HEK293 (cell line): Measurements from ENCODE around the gene GPBP1.
A peak's percentile ranks its signal among the peaks of the same experiment; 100 is the strongest.

ENCODE experiments used
- EGR2 ChIP-seq: fragments of 450-650 bp; formaldehyde crosslinking; IDR thresholded peaks from 2 replicates; pipeline ENCODE4 v1.5.1; 2016; ENCODE audit warnings: low read depth, missing biosample characterization, missing genetic modification characterization
- HOXC10 ChIP-seq: sonication (generic); formaldehyde crosslinking; IDR thresholded peaks from 2 replicates; pipeline ENCODE4 v1.8.1; 2023; ENCODE audit warnings: mild to moderate bottlenecking, missing genetic modification reagents
- INSM2 ChIP-seq: fragments of 450-650 bp; formaldehyde crosslinking; IDR thresholded peaks from 2 replicates; pipeline ENCODE4 v1.5.1; 2016; ENCODE audit warnings: missing biosample characterization, missing genetic modification characterization
- KLF10 ChIP-seq: fragments of 450-650 bp; IDR thresholded peaks from 2 replicates; pipeline ENCODE4 v1.5.1; 2018; ENCODE audit warnings: missing biosample characterization, mild to moderate bottlenecking, missing genetic modification characterization
- TRIM28 ChIP-seq: IDR thresholded peaks from 2 replicates; pipeline ENCODE4 v1.6.1; 2011; ENCODE audit warnings: low read length, control low read depth, borderline replicate concordance
- TSHZ1 ChIP-seq: fragments of 450-650 bp; formaldehyde crosslinking; IDR thresholded peaks from 2 replicates; pipeline ENCODE4 v1.5.1; 2016; ENCODE audit warnings: missing biosample characterization, missing genetic modification characterization, borderline replicate concordance
- ZBTB10 ChIP-seq: fragments of 450-650 bp; formaldehyde crosslinking; IDR thresholded peaks from 2 replicates; pipeline ENCODE4 v1.5.1; 2016; ENCODE audit warnings: missing biosample characterization, missing genetic modification characterization
- ZBTB21 ChIP-seq: fragments of 450-650 bp; formaldehyde crosslinking; IDR thresholded peaks from 2 replicates; pipeline ENCODE4 v1.5.1; 2017; ENCODE audit warnings: missing biosample characterization, missing genetic modification characterization
- ZBTB8A ChIP-seq: fragments of 450-650 bp; formaldehyde crosslinking; IDR thresholded peaks from 2 replicates; pipeline ENCODE4 v1.5.1; 2016; ENCODE audit warnings: missing biosample characterization, missing genetic modification characterization
- ZNF211 ChIP-seq: fragments of 450-650 bp; formaldehyde crosslinking; IDR thresholded peaks from 2 replicates; pipeline ENCODE4 v1.5.1; 2016; ENCODE audit warnings: low read depth, missing biosample characterization, missing genetic modification characterization
- ZNF280C ChIP-seq: fragments of 450-650 bp; formaldehyde crosslinking; IDR thresholded peaks from 2 replicates; pipeline ENCODE4 v1.5.1; 2016; ENCODE audit warnings: missing biosample characterization, missing genetic modification characterization
- ZNF280D ChIP-seq: fragments of 450-650 bp; formaldehyde crosslinking; IDR thresholded peaks from 2 replicates; pipeline ENCODE4 v1.5.1; 2016; ENCODE audit warnings: missing biosample characterization, missing genetic modification characterization
- ZNF449 ChIP-seq: fragments of 450-650 bp; formaldehyde crosslinking; IDR thresholded peaks from 2 replicates; pipeline ENCODE4 v1.5.1; 2017; ENCODE audit warnings: missing biosample characterization, mild to moderate bottlenecking, missing genetic modification characterization, moderate library complexity
- ZNF510 ChIP-seq: fragments of 450-650 bp; formaldehyde crosslinking; IDR thresholded peaks from 2 replicates; pipeline ENCODE4 v1.5.1; 2018; ENCODE audit warnings: mild to moderate bottlenecking, missing genetic modification characterization, missing biosample characterization; ENCODE audit not compliant: insufficient replicate concordance
- ZNF580 ChIP-seq: fragments of 450-650 bp; formaldehyde crosslinking; IDR thresholded peaks from 2 replicates; pipeline ENCODE4 v1.5.1; 2016; ENCODE audit warnings: missing biosample characterization, missing genetic modification characterization
- ZNF600 ChIP-seq: fragments of 450-650 bp; formaldehyde crosslinking; IDR thresholded peaks from 2 replicates; pipeline ENCODE4 v1.5.1; 2016; ENCODE audit warnings: missing biosample characterization, missing genetic modification characterization
- ZNF645 ChIP-seq: fragments of 450-650 bp; formaldehyde crosslinking; IDR thresholded peaks from 2 replicates; pipeline ENCODE4; 2016; ENCODE audit warnings: missing biosample characterization, missing genetic modification characterization
- ZNF670 ChIP-seq: fragments of 450-650 bp; formaldehyde crosslinking; IDR thresholded peaks from 2 replicates; pipeline ENCODE4 v1.5.1; 2016; ENCODE audit warnings: missing biosample characterization, missing genetic modification characterization, low read depth
- ZNF692 ChIP-seq: fragments of 450-650 bp; formaldehyde crosslinking; IDR thresholded peaks from 2 replicates; pipeline ENCODE4 v1.5.1; 2016; ENCODE audit warnings: missing biosample characterization, missing genetic modification characterization
- ZSCAN30 ChIP-seq: fragments of 450-650 bp; IDR thresholded peaks from 2 replicates; pipeline ENCODE4 v1.5.1; 2018; ENCODE audit warnings: missing biosample characterization, mild to moderate bottlenecking, missing genetic modification characterization, moderate library complexity

GPBP1 gene

GRCh38 chr5:57177479-57178156 lies 3.8 kb downstream of the GPBP1 start (continued):
- TF ChIP-seq ZBTB10 (tag by site-specific recombination) (no peak), ZNF580 (tag by site-specific recombination) (peak; percentile 62; the same call in 1 of the 2 replicates), ZNF600 (tag by site-specific recombination) (no peak), ZBTB21 (tag by site-specific recombination) (no peak), ZNF211 (no peak), EGR2 (tag by site-specific recombination) (0 out of 2 replicates have a peak, but pooled peaks have one; percentile 21), ZNF670 (no peak), ZNF510 (tag by site-specific recombination) (no peak), KLF10 (tag by site-specific recombination) (no peak), ZNF280D (tag by site-specific recombination) (peak; percentile 86), TSHZ1 (tag by site-specific recombination) (no peak), ZNF692 (tag by site-specific recombination) (no peak), ZNF449 (no peak), ZSCAN30 (tag by site-specific recombination) (no peak), ZNF645 (tag by site-specific recombination) (no peak), HOXC10 (CRISPR knock-in tag) (no peak), INSM2 (no peak), ZNF280C (tag by site-specific recombination) (no peak), TRIM28 (no peak), ZBTB8A (tag by site-specific recombination) (peak; percentile 48; the same call in 1 of the 2 replicates)
